ENCODE data around the gene PICALM.
"Not testable (repeated sequence)": the region's sequence is repeated elsewhere in the genome, so short reads cannot be mapped to it uniquely, and the experiment has no call there.

The PICALM gene

GRCh38 chr11:86002431-86002830 is 66.5 kb downstream of the PICALM start:
- DNase-seq (ENCODE audit: low read depth in 4 of 4, low spot score in 1 of 4), result no peak

GRCh38 chr11:85991508-85991907 is 77.4 kb downstream of the PICALM start:
- DNase-seq (ENCODE audit: low read depth in 4 of 4, low spot score in 1 of 4), result no peak

GRCh38 chr11:85989746-85990145 is 79.1 kb downstream of the PICALM start:
- DNase-seq (ENCODE audit: low read depth in 4 of 4, low spot score in 1 of 4), result no peak

GRCh38 chr11:85988780-85989179 is 80.1 kb downstream of the PICALM start:
- DNase-seq (ENCODE audit: low read depth in 4 of 4, low spot score in 1 of 4), result no peak

- no peak for DNase-seq (ENCODE audit: low read depth in 4 of 4, low spot score in 1 of 4)
Measured at GRCh38 chr11:85977751-85978160, 91.1 kb downstream of the PICALM start.

- no peak for DNase-seq (ENCODE audit: low read depth in 4 of 4, low spot score in 1 of 4)
Measured at GRCh38 chr11:85976525-85976924, 92.4 kb downstream of the PICALM start.

- no peak for DNase-seq (ENCODE audit: low read depth in 4 of 4, low spot score in 1 of 4)
Measured at GRCh38 chr11:85974122-85974521, 94.8 kb downstream of the PICALM start.

- no peak for DNase-seq (ENCODE audit: low read depth in 4 of 4, low spot score in 1 of 4)
Measured at GRCh38 chr11:85970593-85970992, 98.3 kb downstream of the PICALM start.

GRCh38 chr11:85967457-85967856 is 101.4 kb downstream of the PICALM start:
- DNase-seq (ENCODE audit: low read depth in 4 of 4, low spot score in 1 of 4), result no peak

GRCh38 chr11:85965202-85965601 is 103.7 kb downstream of the PICALM start:
- no peak for DNase-seq (ENCODE audit: low read depth in 4 of 4, low spot score in 1 of 4)

GRCh38 chr11:85961930-85962363 is 106.9 kb downstream of the PICALM start:
- no peak for DNase-seq (ENCODE audit: low read depth in 4 of 4, low spot score in 1 of 4)

GRCh38 chr11:85961130-85961529 is 107.8 kb downstream of the PICALM start:
- no peak for DNase-seq (ENCODE audit: low read depth in 4 of 4, low spot score in 1 of 4)

GRCh38 chr11:85960678-85961077 is 108.2 kb downstream of the PICALM start:
- no peak for DNase-seq (ENCODE audit: low read depth in 4 of 4, low spot score in 1 of 4)

- no peak for DNase-seq (ENCODE audit: low read depth in 4 of 4, low spot score in 1 of 4)
Measured at GRCh38 chr11:85955531-85955930, 113.4 kb downstream of the PICALM start.

GRCh38 chr11:85953491-85954143 is 115.3 kb downstream of the PICALM start:
- DNase-seq (ENCODE audit: low read depth in 4 of 4, low spot score in 1 of 4), result no peak

- DNase-seq (ENCODE audit: low read depth in 4 of 4, low spot score in 1 of 4), result not testable (repeated sequence)
Measured at GRCh38 chr11:85952108-85952485, 116.8 kb downstream of the PICALM start.

- DNase-seq (ENCODE audit: low read depth in 4 of 4, low spot score in 1 of 4), result no peak
Measured at GRCh38 chr11:85951428-85952107, 117.3 kb downstream of the PICALM start.

- DNase-seq (ENCODE audit: low read depth in 4 of 4, low spot score in 1 of 4), result no peak
Measured at GRCh38 chr11:85951049-85951405, 117.9 kb downstream of the PICALM start.

GRCh38 chr11:85950317-85951048 is 118.4 kb downstream of the PICALM start:
- no peak for DNase-seq (ENCODE audit: low read depth in 4 of 4, low spot score in 1 of 4)

- no peak for DNase-seq (ENCODE audit: low read depth in 4 of 4, low spot score in 1 of 4)
Measured at GRCh38 chr11:85949798-85950197, 119.1 kb downstream of the PICALM start.

- DNase-seq (ENCODE audit: low read depth in 4 of 4, low spot score in 1 of 4), result no peak
Measured at GRCh38 chr11:85948884-85949283, 120.0 kb downstream of the PICALM start.
